NCI-H748 (cell line): ENCODE results near the gene CCDC134.
"Not testable (repeated sequence)": the region's sequence is repeated elsewhere in the genome, so short reads cannot be mapped to it uniquely, and the experiment has no call there.

Experiments
- DNase-seq: peaks from one replicate; lab custom pipeline; 2025; ENCODE audit not compliant: unreplicated experiment; lab: John Stamatoyannopoulos, UW

Gene CCDC134

DNA sequence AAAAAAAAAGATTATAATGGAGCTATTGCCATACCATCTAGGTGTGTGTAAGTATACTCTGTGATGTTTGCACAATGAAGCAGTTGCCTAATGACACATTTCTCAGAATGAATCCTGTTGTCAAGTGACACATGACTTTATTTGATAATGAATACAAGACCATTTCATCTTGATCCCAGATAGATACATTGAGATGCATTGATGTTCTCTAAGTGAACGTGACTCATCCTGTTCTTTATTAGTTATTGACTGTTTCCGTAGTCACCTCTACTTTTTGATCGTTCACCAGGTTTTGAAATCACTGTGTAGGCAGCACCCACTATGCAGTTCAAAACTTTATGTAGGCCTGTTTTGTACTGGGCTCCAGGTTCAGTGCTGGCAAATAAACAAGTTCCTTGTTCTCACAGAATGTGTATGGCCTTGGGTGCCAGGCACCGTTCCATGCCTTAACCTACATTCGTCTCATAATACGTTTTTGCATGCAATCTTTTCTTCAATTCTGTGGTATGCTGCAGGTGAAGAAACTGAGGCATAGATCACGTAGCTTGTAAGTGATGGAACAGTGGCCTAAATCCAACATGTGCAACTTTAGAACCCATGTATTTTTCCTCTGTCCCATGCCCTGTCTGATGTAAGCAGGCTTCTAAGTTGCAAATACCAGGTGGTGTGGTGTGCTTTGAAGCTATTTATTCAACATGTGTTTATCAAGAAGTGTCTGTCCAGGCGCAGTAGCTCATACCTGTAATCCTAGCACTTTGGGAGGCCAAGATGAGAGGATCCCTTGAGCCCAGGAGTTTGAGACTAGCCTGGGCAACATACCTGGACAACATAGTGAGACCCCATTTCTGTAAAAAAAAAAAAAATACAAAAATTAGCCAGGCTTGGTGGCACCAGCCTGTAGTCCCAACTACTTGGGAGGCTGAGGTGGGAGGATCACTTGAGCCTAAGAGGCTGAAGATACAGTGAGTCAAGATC lies 42.8 kb downstream of the CCDC134 start:
- no peak for DNase-seq

DNA sequence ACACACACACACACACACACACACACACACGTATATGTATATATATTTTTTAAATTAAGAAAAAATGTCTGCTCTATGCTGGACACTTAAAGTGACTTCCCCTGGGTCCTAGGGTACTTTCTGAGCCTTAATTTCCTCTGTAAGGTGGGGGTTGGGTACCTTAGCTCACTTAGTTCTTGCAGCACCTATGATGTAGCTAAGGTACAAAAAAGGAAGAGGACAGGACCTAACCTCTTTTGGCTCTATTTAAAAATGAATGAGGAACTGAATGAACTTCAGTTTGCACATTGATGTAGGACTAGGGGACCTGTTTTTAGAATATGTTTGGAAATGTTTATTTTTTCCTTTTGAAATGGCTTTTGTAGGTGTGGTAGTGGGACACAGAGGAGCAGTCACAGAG lies 43.6 kb downstream of the CCDC134 start:
- no peak for DNase-seq

DNA sequence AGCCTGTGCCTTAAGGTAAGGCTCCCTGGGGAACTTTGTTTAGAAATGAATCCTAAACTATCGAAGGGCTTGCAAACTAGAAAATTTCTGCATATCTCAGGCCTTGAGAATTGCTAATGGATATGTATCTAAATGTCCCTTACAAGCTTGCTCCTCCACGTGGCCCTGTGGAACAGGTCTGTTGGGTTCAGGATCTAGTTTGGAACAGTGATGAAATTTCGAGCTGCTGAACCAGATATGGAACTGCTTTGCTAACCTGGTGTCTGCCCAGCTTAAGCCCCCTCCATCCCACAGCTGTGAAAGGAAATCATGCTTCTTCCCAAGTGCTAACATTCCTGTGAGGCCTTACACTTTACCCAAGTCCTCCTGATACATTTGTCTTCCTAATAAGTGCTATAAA lies 44.0 kb downstream of the CCDC134 start:
- DNase-seq = no peak

DNA sequence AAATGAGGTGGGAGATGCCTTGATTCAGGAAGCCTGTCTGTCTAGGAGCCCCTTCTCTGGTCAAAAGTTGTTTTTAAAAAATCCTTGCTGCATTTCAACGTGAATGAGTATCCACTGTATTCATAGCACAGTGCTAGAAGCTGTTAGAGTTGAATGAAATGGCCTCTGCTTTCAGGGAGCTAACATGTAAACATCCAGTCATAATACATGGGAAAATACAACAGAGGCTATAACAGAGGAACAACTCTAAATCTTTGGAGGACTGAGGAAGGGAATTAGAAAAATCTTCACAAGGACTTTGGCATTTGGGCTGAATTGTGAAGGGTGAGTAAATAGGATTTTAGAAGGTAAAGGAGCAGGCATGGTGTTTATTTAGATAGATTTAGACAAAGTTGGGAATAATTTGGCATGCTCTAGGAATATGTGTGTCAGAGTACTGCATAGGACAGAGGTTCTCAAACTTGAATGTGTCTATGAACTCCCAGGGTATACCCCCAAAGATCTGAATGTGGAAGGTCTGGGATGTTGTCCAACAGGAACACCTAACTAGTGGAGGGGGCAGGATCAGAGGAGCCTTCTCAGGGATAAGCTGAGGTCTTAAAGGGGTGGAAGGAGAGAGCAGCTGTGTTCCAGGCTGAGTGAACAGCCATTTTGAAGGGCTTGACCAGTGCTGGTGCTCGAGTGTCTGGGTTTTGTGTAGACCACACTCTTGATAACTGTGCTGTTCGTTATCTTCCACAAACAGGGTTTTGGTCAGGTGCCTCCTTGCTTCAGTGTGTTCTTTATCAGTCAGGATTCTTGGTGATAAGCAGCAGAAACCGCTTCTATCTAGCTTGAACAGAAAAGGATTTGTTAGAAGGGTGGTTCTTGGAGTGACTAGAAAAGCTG lies 45.1 kb downstream of the CCDC134 start:
- DNase-seq = no peak

DNA sequence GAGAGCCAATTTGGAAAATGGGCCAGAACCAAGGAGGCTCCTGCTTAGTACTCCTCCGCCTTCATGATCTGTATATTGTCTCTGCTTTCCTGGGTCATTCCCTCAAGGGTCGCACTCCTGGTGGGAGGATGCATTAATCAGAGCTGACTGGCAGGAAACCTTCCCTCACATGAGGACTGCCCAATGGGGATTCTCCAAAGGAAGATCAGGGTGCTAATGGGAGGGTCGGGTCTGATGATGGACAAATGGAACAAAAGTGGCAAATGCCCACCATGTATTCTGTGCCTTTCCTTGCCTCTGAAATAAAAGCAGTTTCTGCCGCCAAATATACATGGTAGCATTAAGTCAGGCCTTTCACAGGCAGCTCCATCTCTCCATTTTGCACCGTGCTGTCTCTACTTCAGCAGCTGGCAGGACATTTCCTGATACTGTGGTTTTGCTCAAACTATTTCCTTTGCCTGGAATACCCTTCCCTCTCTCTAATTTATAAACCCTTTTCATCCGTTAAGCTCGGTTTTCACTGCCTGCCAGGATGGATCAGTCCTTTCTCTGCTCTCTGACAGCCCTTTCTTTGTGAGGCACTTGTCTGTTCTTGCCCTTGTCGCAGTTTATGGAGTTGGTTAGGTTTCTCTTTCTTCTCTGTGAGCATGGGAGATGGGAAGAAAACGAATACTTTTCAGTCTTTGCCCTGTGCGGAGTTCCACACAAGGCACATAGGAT lies 45.9 kb downstream of the CCDC134 start:
- no peak for DNase-seq

DNA sequence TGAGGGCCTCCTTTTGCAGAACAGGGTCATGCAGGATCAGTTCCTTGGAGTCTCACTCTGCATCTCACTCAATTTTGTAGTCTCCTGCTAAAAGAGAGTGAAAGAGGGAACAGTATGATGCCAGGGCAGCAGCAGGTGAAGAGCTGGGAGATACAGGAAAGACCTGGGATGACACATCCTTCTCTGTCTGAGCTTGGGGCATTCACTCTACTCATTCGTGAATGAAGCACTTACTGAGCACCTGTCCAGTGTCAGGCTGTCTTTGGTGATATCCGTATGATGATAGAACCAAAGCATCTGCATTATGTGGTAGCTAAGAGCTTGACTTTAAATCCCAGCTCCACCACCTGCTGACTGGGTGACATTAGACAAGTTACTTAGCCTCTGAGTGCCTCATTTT lies 46.8 kb downstream of the CCDC134 start:
- DNase-seq = no peak

DNA sequence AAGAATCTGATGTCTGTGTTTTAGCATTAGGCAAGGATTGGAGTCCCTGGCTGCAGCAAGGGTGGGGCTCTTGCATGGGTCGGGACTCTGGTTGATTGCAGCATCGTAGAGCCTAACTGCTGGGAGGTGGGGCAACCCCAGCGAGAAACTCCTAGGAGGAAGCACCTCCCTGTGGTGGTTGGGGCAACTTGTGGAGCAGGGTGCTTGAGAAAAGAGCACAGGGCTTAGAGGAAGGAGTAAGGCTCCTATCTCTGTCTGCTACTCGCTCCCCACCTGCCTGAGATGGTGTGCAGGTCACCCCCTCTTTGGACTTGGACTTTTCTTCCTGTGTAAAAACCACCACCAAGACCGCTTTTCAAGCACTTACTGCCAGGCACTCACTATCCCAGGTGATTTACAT lies 48.0 kb downstream of the CCDC134 start:
- DNase-seq = no peak

DNA sequence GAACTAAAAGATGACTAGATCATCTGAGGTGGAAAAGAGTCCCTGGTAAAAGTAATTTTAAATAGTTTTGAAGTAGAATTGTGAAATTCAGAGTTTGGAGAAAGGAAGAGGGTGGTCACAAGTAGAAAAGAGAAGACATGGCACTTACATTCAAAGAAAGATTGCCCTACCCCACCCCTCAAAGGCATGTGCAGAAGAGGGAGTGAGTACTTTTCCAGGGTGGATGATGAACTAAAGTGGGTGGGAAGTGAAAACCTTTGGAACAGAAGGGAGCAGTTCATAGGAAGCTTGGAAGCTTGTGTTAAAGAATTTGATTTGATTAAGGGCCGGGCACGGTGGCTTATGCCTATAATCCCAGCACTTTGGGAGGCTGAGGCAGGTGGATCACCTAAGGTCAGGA lies 56.0 kb downstream of the CCDC134 start:
- DNase-seq = no peak

DNA sequence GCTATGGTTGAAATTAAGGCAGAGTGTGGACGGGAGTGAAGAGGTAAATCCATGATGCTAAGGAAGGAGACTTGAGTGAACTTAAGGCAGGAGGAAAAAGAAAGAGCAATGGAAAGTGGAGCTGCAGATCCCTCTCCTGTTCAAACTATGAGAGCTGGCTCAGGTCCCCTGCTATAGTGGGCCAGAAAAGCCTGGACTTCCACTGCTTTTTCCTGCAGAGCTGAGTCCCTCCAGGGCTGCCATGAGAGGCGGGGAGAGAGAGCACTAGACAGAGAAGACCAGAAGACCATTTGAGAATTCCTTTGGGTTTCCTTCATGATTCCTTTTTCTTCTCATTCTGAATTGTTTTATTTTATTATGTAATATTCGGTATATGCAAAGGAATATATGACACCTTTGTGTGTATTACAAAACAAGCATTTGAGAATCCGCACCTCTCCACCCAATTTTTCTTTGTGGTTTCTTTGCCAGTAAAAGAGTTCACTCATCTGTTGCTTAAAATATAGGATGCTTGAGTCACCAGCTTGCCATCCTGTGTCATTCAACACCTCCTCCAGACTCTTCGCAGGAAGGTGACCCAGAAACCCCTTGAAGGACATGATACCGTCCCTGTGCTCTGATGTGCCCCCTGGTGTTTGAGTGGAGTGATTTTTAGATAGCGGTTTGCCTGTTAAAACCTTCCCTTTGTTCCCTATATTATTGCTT lies 56.8 kb downstream of the CCDC134 start:
- DNase-seq = peak; percentile 35

DNA sequence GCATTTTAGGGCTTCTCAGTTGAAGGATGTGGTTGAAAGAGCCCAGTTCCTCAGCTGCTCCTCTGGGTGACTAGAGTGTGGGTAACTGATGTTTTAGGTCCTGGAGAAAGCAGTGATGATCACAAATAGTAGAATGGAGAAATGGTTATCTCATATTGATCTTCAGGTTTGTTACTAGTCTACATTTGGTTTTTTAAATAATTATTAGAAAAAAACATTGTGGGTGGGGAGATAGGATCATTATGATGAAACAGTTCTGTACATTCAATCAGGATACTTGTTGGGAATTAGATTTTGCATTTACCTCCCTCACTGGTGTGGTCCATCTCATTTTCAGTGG lies 57.4 kb downstream of the CCDC134 start:
- DNase-seq = no peak

DNA sequence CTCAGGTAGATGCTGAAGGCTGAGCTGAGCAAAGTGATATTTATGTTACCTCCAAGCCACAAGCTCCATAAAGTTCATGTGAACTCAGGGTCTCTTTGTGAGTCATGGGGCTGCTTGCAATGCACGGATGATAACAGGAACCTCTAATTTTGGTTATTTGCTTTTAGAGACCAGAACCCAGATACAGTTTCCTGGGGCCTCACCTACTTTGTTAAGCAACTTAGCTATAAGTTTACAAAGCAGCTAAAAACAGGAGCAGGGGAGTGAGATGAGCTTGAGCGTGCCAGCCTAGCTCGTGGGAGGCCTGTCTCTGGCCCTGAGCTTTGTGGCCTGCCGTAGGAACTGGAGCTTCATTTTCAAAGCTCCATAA lies 61.7 kb downstream of the CCDC134 start:
- DNase-seq = no peak

DNA sequence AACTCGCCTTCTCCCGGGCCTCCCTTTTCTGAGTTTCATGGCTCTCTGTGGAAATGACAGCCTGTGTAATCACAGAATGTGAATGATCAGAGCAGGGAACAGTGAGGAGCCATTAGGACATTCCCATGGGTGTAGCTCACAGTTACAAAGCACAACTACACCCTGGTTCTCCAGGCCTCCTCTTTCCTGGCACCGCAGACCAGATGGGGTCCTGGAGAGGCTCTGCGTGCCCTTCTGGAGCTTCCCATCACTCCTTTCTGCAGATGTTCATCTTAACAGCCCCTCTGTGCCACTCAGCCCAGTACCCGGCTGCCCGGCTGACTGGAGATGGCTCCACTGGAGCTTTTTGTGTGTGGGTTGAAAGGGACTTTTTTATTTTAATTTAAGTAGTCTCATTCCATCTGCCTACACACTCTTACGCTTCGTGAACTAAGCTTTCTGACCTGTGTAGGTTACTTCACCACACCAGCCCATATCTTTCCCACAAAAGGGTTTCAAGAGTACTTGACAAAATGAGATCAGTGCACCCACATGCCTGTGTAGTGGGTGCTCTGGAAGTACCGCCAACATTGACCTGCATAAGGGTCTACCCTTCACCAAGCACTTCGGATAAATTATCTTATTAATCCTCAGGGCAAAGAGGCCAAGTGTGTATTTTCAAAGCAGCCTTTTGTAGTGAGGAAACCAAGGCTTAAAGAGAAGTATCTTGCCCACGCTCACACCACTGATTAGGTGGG lies 62.2 kb downstream of the CCDC134 start:
- no peak for DNase-seq

DNA sequence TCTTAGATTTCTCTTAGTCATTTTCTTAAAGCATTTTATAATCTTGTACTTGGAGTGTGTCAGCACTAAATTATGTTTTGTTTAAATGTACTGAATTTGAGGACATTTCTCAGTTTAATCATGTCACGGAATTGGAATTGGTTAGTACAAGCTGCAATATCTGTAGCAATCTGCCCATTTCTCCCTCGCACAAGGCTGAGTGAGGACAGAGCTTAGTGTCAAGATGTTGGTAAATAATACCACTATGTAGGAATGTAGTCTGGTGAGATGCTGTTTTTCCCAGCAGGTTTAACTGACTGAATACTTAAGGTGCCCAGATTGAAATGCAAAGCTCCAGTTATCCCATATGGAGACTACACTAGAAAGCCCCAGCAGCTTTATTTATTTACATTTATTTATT lies 63.0 kb downstream of the CCDC134 start:
- DNase-seq = no peak

DNA sequence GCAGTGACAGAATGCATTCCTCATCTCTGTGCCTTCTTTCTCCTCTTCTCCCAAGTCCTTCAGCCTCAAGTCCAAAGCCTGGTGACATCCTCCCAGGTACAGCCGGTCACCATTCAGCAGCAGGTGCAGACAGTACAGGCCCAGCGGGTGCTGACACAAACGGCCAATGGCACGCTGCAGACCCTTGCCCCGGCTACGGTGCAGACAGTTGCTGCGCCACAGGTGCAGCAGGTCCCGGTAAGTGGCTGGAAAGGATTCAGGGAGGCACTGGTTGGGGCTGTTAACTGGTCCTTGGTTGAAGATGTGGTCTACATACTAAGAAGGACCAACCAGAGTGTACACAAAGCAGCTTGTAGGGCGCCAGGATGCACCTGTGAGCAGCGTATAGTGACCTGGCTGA lies 68.1 kb downstream of the CCDC134 start:
- DNase-seq = no peak

DNA sequence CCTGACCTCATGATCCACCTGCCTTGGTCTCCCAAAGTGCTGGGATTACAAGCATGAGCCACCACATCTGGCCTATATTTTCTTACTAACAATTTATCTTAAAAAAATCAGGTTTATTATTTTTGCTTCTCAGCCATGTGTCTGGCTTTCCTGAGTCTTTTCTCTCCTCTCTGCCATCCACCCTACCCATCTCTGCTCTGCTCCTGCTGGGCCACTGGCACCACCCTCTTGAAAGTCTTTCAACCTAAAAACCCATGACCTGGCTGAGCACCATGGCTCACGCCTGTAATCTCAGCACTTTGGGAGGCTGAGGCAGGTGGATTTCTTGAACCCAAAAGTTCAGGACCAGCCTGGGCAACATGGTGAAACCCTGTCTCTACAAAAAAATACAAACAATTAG lies 69.6 kb downstream of the CCDC134 start:
- not testable (repeated sequence) for DNase-seq

DNA sequence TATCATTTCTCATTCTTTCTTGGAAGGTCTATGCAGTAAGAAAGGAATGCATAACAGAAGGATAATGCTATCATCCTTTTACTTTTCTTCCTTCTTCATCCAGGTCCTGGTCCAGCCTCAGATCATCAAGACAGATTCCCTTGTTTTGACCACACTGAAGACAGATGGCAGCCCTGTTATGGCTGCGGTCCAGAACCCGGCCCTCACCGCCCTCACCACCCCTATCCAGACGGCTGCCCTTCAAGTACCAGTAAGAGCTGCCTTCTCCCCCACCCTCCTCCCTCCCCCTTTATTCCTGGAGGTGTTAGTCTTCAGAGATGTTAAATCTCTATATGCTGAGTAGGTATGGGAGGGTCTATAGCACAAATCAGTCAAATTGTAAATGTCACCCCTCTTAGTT lies 70.3 kb downstream of the CCDC134 start:
- DNase-seq = no peak

DNA sequence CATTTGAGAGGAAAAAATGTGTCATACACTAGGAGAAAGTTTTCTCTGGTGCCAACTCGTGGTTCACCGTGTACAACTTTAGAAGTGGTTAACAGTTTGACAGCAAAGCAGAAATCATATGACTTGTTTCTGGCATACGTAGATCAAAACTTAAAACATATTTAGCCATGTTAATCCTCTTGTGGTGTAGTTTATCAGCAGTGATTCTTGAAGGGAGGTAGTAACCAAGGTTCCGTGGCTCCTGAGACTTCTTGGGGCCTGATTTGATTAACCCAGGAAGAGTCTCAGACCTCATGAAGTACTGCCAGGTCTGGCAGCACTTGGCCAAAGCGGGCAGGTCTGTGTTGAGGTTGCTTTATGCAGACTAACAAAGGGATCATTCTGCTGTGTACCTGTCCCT lies 72.9 kb downstream of the CCDC134 start:
- no peak for DNase-seq

DNA sequence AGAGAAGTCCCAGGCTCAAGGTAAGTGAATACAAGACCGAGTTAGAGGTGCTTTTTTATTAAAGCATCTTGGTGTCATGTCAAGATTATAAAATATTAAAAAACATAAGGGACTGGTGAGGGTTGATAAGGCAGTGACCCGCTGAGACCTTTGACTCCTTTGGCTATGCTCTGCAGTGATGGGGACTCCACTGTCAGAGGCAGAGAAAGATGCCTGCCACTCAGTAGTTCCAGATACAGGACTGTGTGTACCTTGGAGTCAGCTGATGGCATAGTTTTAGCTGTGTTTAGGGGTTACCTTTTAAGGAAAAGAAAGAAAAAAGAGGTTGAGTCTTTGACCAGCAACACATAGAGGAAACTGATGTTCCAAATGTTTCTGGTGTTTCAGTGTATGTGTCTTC lies 73.6 kb downstream of the CCDC134 start:
- no peak for DNase-seq

DNA sequence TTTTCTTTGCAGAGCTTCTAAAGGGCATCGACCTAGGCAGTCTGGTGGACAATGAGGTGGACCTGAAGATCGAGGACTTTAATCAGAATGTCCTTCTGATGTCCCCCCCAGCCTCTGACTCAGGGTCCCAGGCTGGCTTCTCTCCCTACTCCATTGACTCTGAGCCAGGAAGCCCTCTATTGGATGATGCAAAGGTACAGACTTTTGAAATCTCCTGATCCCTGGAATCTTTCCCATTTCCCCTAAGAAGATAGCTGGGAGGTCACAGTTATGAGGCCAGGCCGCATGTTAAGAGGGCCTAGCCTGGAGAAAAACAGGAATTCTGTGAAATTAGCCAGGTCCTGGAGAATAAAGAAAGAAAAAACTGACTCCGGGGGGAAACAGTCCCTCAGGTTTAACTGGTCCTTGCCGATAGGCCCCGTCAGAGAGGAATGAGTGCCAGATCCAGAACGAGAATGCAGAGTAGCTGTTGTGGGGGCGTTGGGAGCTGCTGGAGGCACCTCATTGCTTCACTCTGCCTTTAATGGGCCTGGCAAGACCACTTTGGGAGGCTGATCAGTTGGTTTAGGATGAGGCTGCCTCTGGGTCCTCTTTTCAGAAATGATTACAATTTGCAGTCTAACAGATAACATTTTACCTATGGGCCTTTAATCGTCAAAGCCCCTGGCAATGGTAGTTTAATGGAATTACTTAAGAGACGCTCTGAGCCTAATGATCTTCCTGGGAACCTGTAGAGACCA lies 75.2 kb downstream of the CCDC134 start:
- no peak for DNase-seq
